ENCODE results near the gene NLRC5. TPM values are rescaled to one million over a fixed set of nuclear protein-coding genes. Genes with fewer than 3 reads are reported as not detected.

The NLRC5 gene
- total and polyA plus RNA-seq, 2 donors (not counting 3 experiments of a cell fraction or from before 2014, with no cell fraction given) = 7.4 to 26.3 TPM

DNA sequence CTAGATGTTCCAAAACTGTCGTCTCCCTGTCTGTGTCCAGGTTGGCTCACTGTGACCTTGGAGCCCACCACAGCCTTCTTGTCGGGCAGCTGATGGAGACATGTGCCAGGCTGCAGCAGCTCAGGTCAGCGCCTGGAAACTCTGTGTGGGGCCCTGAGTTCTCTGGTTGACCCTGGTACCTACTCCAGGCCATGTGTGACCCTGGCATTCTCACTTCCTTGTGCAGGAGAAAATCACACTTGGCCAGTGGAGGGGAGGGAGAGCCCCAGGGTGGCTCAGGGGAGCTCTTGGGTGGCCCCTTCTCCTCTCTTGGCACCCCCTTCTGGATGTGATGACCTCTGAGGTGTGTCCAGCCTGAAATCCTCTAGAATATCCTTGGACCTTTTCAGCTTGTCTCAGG lies 78.0 kb downstream of the NLRC5 start:
- DNase-seq (ENCODE audit: low read depth, low spot score) = no peak
- no peaks in the 10 kb centered on the region for H3K79me2 ChIP-seq (ENCODE audit: control insufficient read depth, insufficient read depth, low read length)
- H3K27ac ChIP-seq (ENCODE audit: insufficient read depth, low read depth, low read length) = no peak overlapping the region
- H2AFZ ChIP-seq (ENCODE audit: low read depth, low read length) = no peak overlapping the region
- no peak overlapping the region for H3K4me3 ChIP-seq (replicated peaks in 1 of 3; ENCODE audit: insufficient read depth in 1 of 3, low read depth in 1 of 3, low read length in 3 of 3)
- H4K20me1 ChIP-seq (replicated peaks; ENCODE audit: control insufficient read depth, extremely low read depth, insufficient read depth, low read length) = no peaks in the 10 kb centered on the region
- H3K36me3 ChIP-seq (ENCODE audit: control insufficient read depth in 2 of 2, extremely low read depth in 1 of 2, insufficient read depth in 2 of 2, low read length in 2 of 2) = no peaks in the 10 kb centered on the region
- POLR2A ChIA-PET = no interaction called here
- CTCF ChIA-PET = interaction anchor here (0.8 to 2.5 kb wide), 4 partner anchors 9 to 103 kb away, joined by 3 to 8 read pairs (median 6); partner anchors contain the start of gene CPNE2
- no peaks in the 10 kb centered on the region for H3K4me1 ChIP-seq (ENCODE audit: control insufficient read depth, extremely low read depth, insufficient read depth, low read length)
- intact Hi-C loops (cut with micrococcal nuclease) (no loop called here), dilution Hi-C loops (cut with MboI; ENCODE audit: extremely low pct_ligation_motif_present, low sequenced_read_pairs) (no loop called here)
- no peaks in the 10 kb centered on the region for H3K9me1 ChIP-seq (replicated peaks; ENCODE audit: control insufficient read depth, extremely low read depth, insufficient read depth, low read length)
- no peak for TF ChIP-seq EZH2 (IDR thresholded peaks at IDR 0.05; ENCODE audit: borderline replicate concordance, low read depth, low read length, severe bottlenecking)
- TF ChIP-seq CTCF (IDR thresholded peaks at IDR 0.05; ENCODE audit: extremely low read depth in 1 of 2, insufficient read depth in 1 of 2, low read depth in 1 of 2, low read length in 2 of 2) = no peak
- TF ChIP-seq FOS (IDR thresholded peaks at IDR 0.05; ENCODE audit: borderline replicate concordance, insufficient read depth, low read length) = no peak
- TF ChIP-seq JUN (IDR thresholded peaks at IDR 0.05; ENCODE audit: borderline replicate concordance, insufficient read depth, insufficient read length, low read depth) = no peak
- no peak for TF ChIP-seq POLR2AphosphoS5 (IDR thresholded peaks at IDR 0.05; ENCODE audit: insufficient read depth, low read depth, low read length)
- no peak for TF ChIP-seq POLR2A (IDR thresholded peaks at IDR 0.05; ENCODE audit: low read depth, low read length)
- TF ChIP-seq MAX (IDR thresholded peaks at IDR 0.05; ENCODE audit: insufficient read depth, insufficient read length) = no peak
- TF ChIP-seq GATA2 (IDR thresholded peaks at IDR 0.05; ENCODE audit: insufficient read depth, insufficient read length, low read depth, low read length) = no peak
- no peak for TF ChIP-seq MYC (IDR thresholded peaks at IDR 0.05; ENCODE audit: low read depth, low read length)
- FAIRE-seq = no peak
- H3K27me3 ChIP-seq (ENCODE audit: control insufficient read depth in 2 of 2, insufficient read depth in 2 of 2, low read length in 2 of 2) = no peaks in the 10 kb centered on the region
- no TSS peak for BruUV-seq (replicated peaks)
- H3K9ac ChIP-seq (replicated peaks; ENCODE audit: extremely low read depth, insufficient read depth, low read length) = no peak overlapping the region
- no peak overlapping the region for H3K4me2 ChIP-seq (ENCODE audit: insufficient read depth, low read length)
- no peaks in the 10 kb centered on the region for H3K9me3 ChIP-seq (replicated peaks; ENCODE audit: control insufficient read depth, insufficient read depth, low read length)

All from endothelial cell of umbilical vein (primary cell).